ENCODE data around the gene ATP7B.
"Not testable (repeated sequence)": the region's sequence is repeated elsewhere in the genome, so short reads cannot be mapped to it uniquely, and the experiment has no call there.

ATP7B gene

DNA sequence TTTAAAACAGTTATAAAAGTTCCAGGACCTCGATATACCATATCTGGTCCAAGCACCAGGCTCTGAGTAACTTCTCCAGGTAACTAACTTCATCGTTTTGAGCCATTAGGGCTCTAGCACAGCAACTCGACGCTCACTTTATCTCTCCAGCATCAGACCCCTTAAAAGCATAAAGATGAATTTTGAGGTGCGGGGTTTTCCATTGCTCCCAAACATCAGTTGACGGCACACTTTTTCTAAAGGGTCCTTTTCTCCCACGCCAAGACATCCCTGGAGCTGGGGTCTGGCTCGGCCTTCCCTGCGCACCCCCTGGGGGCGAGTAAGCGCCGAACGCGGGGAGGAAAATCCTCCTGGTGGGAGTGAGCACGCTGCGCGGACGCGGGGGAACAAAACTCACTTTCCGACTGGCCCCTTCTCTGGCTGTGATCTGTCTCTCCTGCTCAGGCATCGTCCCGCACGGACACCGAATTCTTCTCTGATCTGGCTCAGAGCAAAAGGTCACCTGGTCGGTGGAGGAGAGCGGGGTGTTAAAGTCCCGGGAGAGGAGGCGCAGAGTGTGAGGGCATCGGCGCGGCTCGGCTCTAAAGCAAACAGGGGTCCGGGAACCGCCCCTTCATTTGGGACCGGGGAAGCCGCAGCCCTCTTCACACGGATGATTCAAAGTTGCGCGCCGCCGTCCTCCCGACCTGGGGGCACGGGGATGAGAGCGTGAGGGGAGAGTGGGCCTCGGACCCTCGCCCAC is at the start of gene ATP7B:
ATP7B (minus strand) TSS at position 561 of the 742 bp plus-strand sequence; CDS start at position 448, 113 bp downstream.
- Histone ChIP-seq H3K9me3 (ENCODE audit: control insufficient read depth, low read length) (no peaks in the 10 kb centered on the region), H3K9ac (ENCODE audit: low read length) (peak within 1 kb of the TSS; percentile 92), H3K4me3 (ENCODE audit: low read length) (peak within 1 kb of the TSS; percentile 97), H3K4me1 (ENCODE audit: control insufficient read depth, insufficient read depth, low read length) (peaks cover 15% of the 10 kb centered on the region), H3K36me3 (ENCODE audit: control insufficient read depth, insufficient read depth, low read length) (no peaks in the 10 kb centered on the region), H3K27me3 (ENCODE audit: control insufficient read depth, insufficient read depth, low read length) (no peaks in the 10 kb centered on the region)

DNA sequence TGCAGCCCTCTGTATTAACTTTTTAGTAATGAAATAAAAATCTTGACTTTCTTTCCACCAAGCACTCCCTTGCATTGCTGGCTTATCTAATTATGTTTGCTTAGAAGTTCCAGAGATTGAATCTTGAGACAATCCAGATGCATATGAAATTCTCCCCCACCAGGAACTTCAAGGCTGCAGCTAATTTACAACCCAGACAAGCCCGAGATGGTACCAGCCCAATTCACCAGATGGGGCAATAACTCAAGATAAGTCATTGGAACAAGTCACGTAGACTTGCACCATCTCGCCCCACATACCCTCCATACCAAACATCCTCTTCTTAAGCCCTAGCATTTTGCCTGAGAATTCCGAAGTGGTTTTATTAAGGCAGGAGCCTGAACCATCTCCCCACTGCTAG is 42.2 kb upstream of the ATP7B start:
- Histone ChIP-seq H3K36me3 (ENCODE audit: control insufficient read depth, insufficient read depth, low read length) (no peaks in the 10 kb centered on the region), H3K4me3 (ENCODE audit: low read length) (no peak overlapping the region), H3K27me3 (ENCODE audit: control insufficient read depth, insufficient read depth, low read length) (no peaks in the 10 kb centered on the region), H3K9ac (ENCODE audit: low read length) (no peak overlapping the region), H3K9me3 (ENCODE audit: control insufficient read depth, low read length) (no peaks in the 10 kb centered on the region), H3K4me1 (ENCODE audit: control insufficient read depth, insufficient read depth, low read length) (no peaks in the 10 kb centered on the region)

DNA sequence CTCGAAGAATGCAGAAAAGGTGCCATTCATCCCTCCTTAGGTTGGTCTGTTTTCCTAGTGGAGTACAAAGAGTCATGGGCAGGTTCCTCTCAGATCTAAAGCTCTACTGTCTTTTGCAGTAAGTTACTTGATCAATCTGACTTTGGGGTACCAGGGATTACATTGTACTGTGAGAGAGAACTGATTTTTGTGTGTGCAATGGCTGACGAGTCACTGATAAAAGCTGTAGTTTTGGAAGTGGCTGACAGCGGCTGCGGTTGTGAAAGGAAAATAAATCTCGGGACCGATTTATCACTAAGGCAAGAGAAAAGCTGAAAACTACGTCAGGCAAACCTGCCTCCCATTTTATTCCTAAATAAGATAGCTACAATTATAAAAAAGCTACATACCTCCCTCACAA is 40.1 kb upstream of the ATP7B start:
- H3K4me3 ChIP-seq (ENCODE audit: low read length): no peak overlapping the region
- H3K9me3 ChIP-seq (ENCODE audit: control insufficient read depth, low read length): no peaks in the 10 kb centered on the region
- H3K27me3 ChIP-seq (ENCODE audit: control insufficient read depth, insufficient read depth, low read length): no peaks in the 10 kb centered on the region
- H3K36me3 ChIP-seq (ENCODE audit: control insufficient read depth, insufficient read depth, low read length): no peaks in the 10 kb centered on the region
- H3K9ac ChIP-seq (ENCODE audit: low read length): no peak overlapping the region
- no peaks in the 10 kb centered on the region for H3K4me1 ChIP-seq (ENCODE audit: control insufficient read depth, insufficient read depth, low read length)

DNA sequence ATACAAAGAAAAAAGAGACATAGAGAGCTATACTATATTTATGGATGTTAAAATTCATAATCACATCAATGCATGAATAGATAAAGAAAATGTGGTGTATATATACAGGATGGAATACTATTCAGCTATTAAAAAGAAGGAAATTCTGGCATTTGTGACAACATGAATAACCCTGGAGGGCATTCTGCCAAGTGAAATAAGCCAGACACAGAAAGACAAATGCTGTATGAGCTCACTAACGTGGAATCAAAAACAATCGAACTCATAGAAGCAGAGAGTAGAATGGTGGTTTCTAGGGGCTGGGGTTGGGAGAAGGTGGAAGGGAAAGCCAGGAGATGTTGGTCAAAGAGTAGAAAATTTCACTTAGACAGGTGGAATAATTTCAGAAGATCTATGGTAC is 37.3 kb upstream of the ATP7B start:
- Histone ChIP-seq H3K9ac (ENCODE audit: low read length) (no peak overlapping the region), H3K9me3 (ENCODE audit: control insufficient read depth, low read length) (no peaks in the 10 kb centered on the region), H3K4me3 (ENCODE audit: low read length) (no peak overlapping the region), H3K27me3 (ENCODE audit: control insufficient read depth, insufficient read depth, low read length) (no peaks in the 10 kb centered on the region), H3K36me3 (ENCODE audit: control insufficient read depth, insufficient read depth, low read length) (no peaks in the 10 kb centered on the region), H3K4me1 (ENCODE audit: control insufficient read depth, insufficient read depth, low read length) (no peaks in the 10 kb centered on the region)

GRCh38 chr13:52047463-52047862 is 36.2 kb upstream of the ATP7B start:
- Histone ChIP-seq H3K9me3 (ENCODE audit: control insufficient read depth, low read length) (no peaks in the 10 kb centered on the region), H3K4me1 (ENCODE audit: control insufficient read depth, insufficient read depth, low read length) (no peaks in the 10 kb centered on the region), H3K36me3 (ENCODE audit: control insufficient read depth, insufficient read depth, low read length) (no peaks in the 10 kb centered on the region), H3K9ac (ENCODE audit: low read length) (no peak overlapping the region), H3K27me3 (ENCODE audit: control insufficient read depth, insufficient read depth, low read length) (no peaks in the 10 kb centered on the region), H3K4me3 (ENCODE audit: low read length) (no peak overlapping the region)

GRCh38 chr13:52043675-52044074 is 32.4 kb upstream of the ATP7B start:
- no peak overlapping the region for H3K9ac ChIP-seq (ENCODE audit: low read length)
- no peaks in the 10 kb centered on the region for H3K9me3 ChIP-seq (ENCODE audit: control insufficient read depth, low read length)
- no peaks in the 10 kb centered on the region for H3K36me3 ChIP-seq (ENCODE audit: control insufficient read depth, insufficient read depth, low read length)
- H3K4me1 ChIP-seq (ENCODE audit: control insufficient read depth, insufficient read depth, low read length): no peaks in the 10 kb centered on the region
- H3K4me3 ChIP-seq (ENCODE audit: low read length): no peak overlapping the region
- no peaks in the 10 kb centered on the region for H3K27me3 ChIP-seq (ENCODE audit: control insufficient read depth, insufficient read depth, low read length)

- H3K9ac ChIP-seq (ENCODE audit: low read length): no peak overlapping the region
- no peaks in the 10 kb centered on the region for H3K36me3 ChIP-seq (ENCODE audit: control insufficient read depth, insufficient read depth, low read length)
- H3K9me3 ChIP-seq (ENCODE audit: control insufficient read depth, low read length): no peaks in the 10 kb centered on the region
- no peak overlapping the region for H3K4me3 ChIP-seq (ENCODE audit: low read length)
- no peaks in the 10 kb centered on the region for H3K27me3 ChIP-seq (ENCODE audit: control insufficient read depth, insufficient read depth, low read length)
- no peaks in the 10 kb centered on the region for H3K4me1 ChIP-seq (ENCODE audit: control insufficient read depth, insufficient read depth, low read length)
Measured at GRCh38 chr13:52036037-52036436, 24.8 kb upstream of the ATP7B start.

DNA sequence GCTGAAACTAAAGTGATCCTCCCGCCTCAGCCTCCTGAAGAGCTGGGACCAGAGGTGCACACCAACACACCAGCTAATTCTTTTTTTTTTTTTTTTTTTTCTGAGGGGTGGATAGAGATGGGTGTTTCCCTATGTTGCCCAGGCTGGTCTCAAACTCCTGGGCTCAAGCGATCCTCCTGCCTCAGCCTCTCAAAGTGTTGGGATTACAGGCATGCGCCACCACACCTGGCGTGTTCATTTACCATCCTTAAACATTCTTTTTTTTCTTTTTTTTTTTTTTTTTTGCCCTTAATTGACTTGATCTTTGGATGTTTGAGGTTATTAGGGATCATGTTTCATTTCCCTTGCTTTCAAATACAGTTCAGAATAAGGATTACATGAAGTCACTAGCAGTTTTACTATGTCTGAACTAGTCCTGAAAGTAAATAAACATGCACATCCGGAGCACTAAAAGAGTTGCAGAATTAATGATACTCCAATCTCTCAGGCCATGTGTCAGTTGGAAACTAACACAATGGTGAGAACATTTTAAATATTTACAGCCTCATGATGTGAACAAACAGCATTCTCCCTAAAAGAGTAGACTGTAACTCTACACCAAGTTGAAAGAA is 23.5 kb upstream of the ATP7B start:
- Histone ChIP-seq H3K9ac (ENCODE audit: low read length) (no peak overlapping the region), H3K27me3 (ENCODE audit: control insufficient read depth, insufficient read depth, low read length) (no peaks in the 10 kb centered on the region), H3K36me3 (ENCODE audit: control insufficient read depth, insufficient read depth, low read length) (no peaks in the 10 kb centered on the region), H3K9me3 (ENCODE audit: control insufficient read depth, low read length) (no peaks in the 10 kb centered on the region), H3K4me1 (ENCODE audit: control insufficient read depth, insufficient read depth, low read length) (no peaks in the 10 kb centered on the region), H3K4me3 (ENCODE audit: low read length) (no peak overlapping the region)

DNA sequence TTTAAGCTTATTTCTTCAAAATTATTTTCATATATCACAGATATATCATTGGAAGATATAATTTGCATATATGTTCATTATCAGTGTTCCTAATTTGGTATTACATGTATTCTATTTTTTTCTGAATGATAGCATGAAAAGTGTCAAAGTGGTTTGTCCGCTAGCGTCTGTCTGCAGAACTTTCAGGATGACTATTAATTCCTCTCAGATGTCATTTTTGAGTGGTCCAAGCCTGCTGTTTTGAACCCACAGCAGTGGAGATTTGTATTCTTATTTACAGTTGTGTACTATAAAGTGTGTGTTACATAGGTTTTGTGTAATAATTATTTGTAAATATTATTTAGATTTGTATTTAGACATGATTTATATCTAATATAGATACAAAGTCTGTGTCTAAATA is 21.8 kb upstream of the ATP7B start:
- H3K27me3 ChIP-seq (ENCODE audit: control insufficient read depth, insufficient read depth, low read length): no peaks in the 10 kb centered on the region
- no peaks in the 10 kb centered on the region for H3K36me3 ChIP-seq (ENCODE audit: control insufficient read depth, insufficient read depth, low read length)
- H3K4me1 ChIP-seq (ENCODE audit: control insufficient read depth, insufficient read depth, low read length): no peaks in the 10 kb centered on the region
- no peak overlapping the region for H3K9ac ChIP-seq (ENCODE audit: low read length)
- no peak overlapping the region for H3K4me3 ChIP-seq (ENCODE audit: low read length)
- no peaks in the 10 kb centered on the region for H3K9me3 ChIP-seq (ENCODE audit: control insufficient read depth, low read length)

- H3K4me3 ChIP-seq (ENCODE audit: low read length); H3K27me3 ChIP-seq (ENCODE audit: control insufficient read depth, insufficient read depth, low read length); H3K36me3 ChIP-seq (ENCODE audit: control insufficient read depth, insufficient read depth, low read length); H3K9ac ChIP-seq (ENCODE audit: low read length); H3K9me3 ChIP-seq (ENCODE audit: control insufficient read depth, low read length); H3K4me1 ChIP-seq (ENCODE audit: control insufficient read depth, insufficient read depth, low read length): not testable (repeated sequence)
Measured at GRCh38 chr13:52030401-52030800, 19.2 kb upstream of the ATP7B start.

DNA sequence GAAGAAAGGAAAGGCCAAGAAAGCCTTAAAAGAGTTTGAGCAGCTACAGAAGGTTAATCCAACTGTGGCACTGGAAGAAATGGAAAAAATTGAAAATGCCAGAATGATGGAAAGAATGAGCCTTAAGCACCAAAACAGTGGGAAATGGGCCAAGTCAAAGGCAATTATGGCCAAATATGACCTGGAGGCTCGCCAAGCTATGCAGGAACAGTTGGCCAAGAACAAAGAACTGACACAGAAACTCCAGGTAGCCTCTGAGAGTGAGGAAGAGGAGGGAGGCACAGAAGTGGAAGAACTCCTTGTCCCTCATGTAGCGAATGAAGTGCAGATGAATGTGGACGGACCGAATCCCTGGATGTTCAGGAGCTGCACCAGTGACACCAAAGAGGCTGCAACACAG is 18.3 kb upstream of the ATP7B start:
- Histone ChIP-seq H3K9me3 (ENCODE audit: control insufficient read depth, low read length) (no peaks in the 10 kb centered on the region), H3K4me3 (ENCODE audit: low read length) (no peak overlapping the region), H3K4me1 (ENCODE audit: control insufficient read depth, insufficient read depth, low read length) (peaks cover 6% of the 10 kb centered on the region), H3K36me3 (ENCODE audit: control insufficient read depth, insufficient read depth, low read length) (no peaks in the 10 kb centered on the region), H3K27me3 (ENCODE audit: control insufficient read depth, insufficient read depth, low read length) (no peaks in the 10 kb centered on the region), H3K9ac (ENCODE audit: low read length) (no peak overlapping the region)

- peaks cover 6% of the 10 kb centered on the region for H3K4me1 ChIP-seq (ENCODE audit: control insufficient read depth, insufficient read depth, low read length)
- no peaks in the 10 kb centered on the region for H3K36me3 ChIP-seq (ENCODE audit: control insufficient read depth, insufficient read depth, low read length)
- no peaks in the 10 kb centered on the region for H3K9me3 ChIP-seq (ENCODE audit: control insufficient read depth, low read length)
- no peak overlapping the region for H3K9ac ChIP-seq (ENCODE audit: low read length)
- no peaks in the 10 kb centered on the region for H3K27me3 ChIP-seq (ENCODE audit: control insufficient read depth, insufficient read depth, low read length)
- no peak overlapping the region for H3K4me3 ChIP-seq (ENCODE audit: low read length)
Measured at GRCh38 chr13:52027832-52028231, 16.6 kb upstream of the ATP7B start.

Measured in mucosa of stomach (tissue), 1 donor.